HG03039 (cell line): Measurements from ENCODE around the gene CD320.
"Not testable (repeated sequence)": the region's sequence is repeated elsewhere in the genome, so short reads cannot be mapped to it uniquely, and the experiment has no call there.

Experiments
- ATAC-seq: cut with Tn5 transposase; IDR thresholded peaks from one replicate; pipeline ENCODE4 v1.9.1; 2021; ENCODE audit warnings: mild to moderate bottlenecking, moderate library complexity; ENCODE audit not compliant: unreplicated experiment

Gene CD320

GRCh38 chr19:8310342-8311055 is 2.3 kb upstream of the CD320 start:
- ATAC-seq = no peak

GRCh38 chr19:8308891-8309291 is 733 bp upstream of the CD320 start:
- ATAC-seq = no peak

- no peak for ATAC-seq
These were observed 676 bp downstream of the CD320 start for GRCh38 chr19:8307400-8307964.

GRCh38 chr19:8306235-8307054 is 1.7 kb downstream of the CD320 start:
- no peak for ATAC-seq

GRCh38 chr19:8305798-8306197 is 2.4 kb downstream of the CD320 start:
- no peak for ATAC-seq

- ATAC-seq = no peak
These were observed 3.1 kb downstream of the CD320 start for GRCh38 chr19:8304841-8305621.

GRCh38 chr19:8302734-8303133 is 5.4 kb downstream of the CD320 start:
- ATAC-seq = no peak

GRCh38 chr19:8302357-8302691 is 5.8 kb downstream of the CD320 start:
- no peak for ATAC-seq

- ATAC-seq = not testable (repeated sequence)
These were observed 16.8 kb downstream of the CD320 start for GRCh38 chr19:8291337-8291736.

GRCh38 chr19:8276508-8276907 is 31.6 kb downstream of the CD320 start:
- ATAC-seq = not testable (repeated sequence)

- ATAC-seq = no peak
These were observed 38.4 kb downstream of the CD320 start for GRCh38 chr19:8269724-8270123.

- no peak for ATAC-seq
These were observed 42.3 kb downstream of the CD320 start for GRCh38 chr19:8265872-8266271.

- ATAC-seq = not testable (repeated sequence)
These were observed 43.9 kb downstream of the CD320 start for GRCh38 chr19:8264248-8264647.

- ATAC-seq = no peak
These were observed 45.7 kb downstream of the CD320 start for GRCh38 chr19:8262431-8262830.

GRCh38 chr19:8261881-8262280 is 46.3 kb downstream of the CD320 start:
- ATAC-seq = no peak

- no peak for ATAC-seq
These were observed 46.8 kb downstream of the CD320 start for GRCh38 chr19:8261347-8261746.

- ATAC-seq = no peak
These were observed 48.3 kb downstream of the CD320 start for GRCh38 chr19:8259922-8260247.

GRCh38 chr19:8259142-8259921 is 48.8 kb downstream of the CD320 start:
- ATAC-seq = no peak

GRCh38 chr19:8257052-8257443 is 51.1 kb downstream of the CD320 start:
- ATAC-seq = no peak

- ATAC-seq = no peak
These were observed 51.7 kb downstream of the CD320 start for GRCh38 chr19:8256276-8257051.
